Transverse colon (tissue), 4 donors: Measurements from ENCODE around the gene TMEM63B.

Experiments used
- CTCF ChIP-seq, 5 experiments: fragments of 200-600 bp in 3 of 5; fragments of 450-650 bp in 2 of 5; sonication (generic) in 3 of 5; IDR thresholded peaks; 1 replicate in 2 of 5; 2 replicates in 3 of 5; pipeline ENCODE4 v1.5.1; 2016 to 2017; ENCODE audit warnings: antibody characterized with exemption in 5 of 5, inconsistent platforms in 3 of 5, mild to moderate bottlenecking in 2 of 5, moderate library complexity in 1 of 5
- POLR2AphosphoS5 ChIP-seq, 3 donors: sonication (generic); formaldehyde crosslinking; IDR thresholded peaks; one replicate each; pipeline ENCODE4 v1.6.1; 2016; ENCODE audit warnings: antibody characterized with exemption in 3 of 3

- no peak for TF ChIP-seq CTCF (IDR thresholded peaks at IDR 0.05)
- TF ChIP-seq POLR2AphosphoS5 (IDR thresholded peaks at IDR 0.05) = no peak
Observed at GRCh38 chr6:44094403-44095242, 32.7 kb upstream of the TMEM63B start.
